Endothelial cell of umbilical vein (primary cell): ENCODE measurements around the gene FOXO6. TPM values are rescaled to one million over a fixed set of nuclear protein-coding genes. Genes with fewer than 3 reads are reported as not detected.

Experiments
- BruUV-seq: library from RNA; stranded (reverse); fragments of 400-500 nt; replicated peaks from 2 replicates; lab custom pipeline; 2021; lab: Mats Ljungman, UMichigan
- CTCF ChIA-PET: fragments of 300-600, 350-600 bp; sonication (Branson Sonifier 250); formaldehyde crosslinking; loops from one replicate; lab custom pipeline; 2021; ENCODE audit warnings: antibody characterized with exemption, inconsistent platforms; lab: Charles Lee
- POLR2A ChIA-PET: fragments of 300-600, 350-600 bp; sonication (Branson Sonifier 250); formaldehyde crosslinking; loops from one replicate; lab custom pipeline; 2021; ENCODE audit warnings: antibody characterized with exemption, inconsistent platforms; lab: Charles Lee
- DNase-seq: peaks from one replicate; pipeline ENCODE4 v3.0.0-alpha.2; 2011; ENCODE audit warnings: low read depth, low spot score
- FAIRE-seq: peaks from 2 replicates; lab custom pipeline; 2011; peaks lifted over from hg19 to GRCh38; lab: Jason Lieb, UNC
- H2AFZ ChIP-seq: 2 replicates; pipeline ENCODE4 v1.6.0; 2012; ENCODE audit warnings: low read depth, low read length, control low read depth, inconsistent platforms
- H3K27ac ChIP-seq: 2 replicates; pipeline ENCODE4 v1.5.1; 2011; ENCODE audit warnings: low read depth, mild to moderate bottlenecking, control low read depth, low read length, moderate library complexity; ENCODE audit not compliant: insufficient read depth
- H3K27me3 ChIP-seq, 2 experiments: 2 replicates each; pipeline versions ENCODE4 v1.6.0 to v1.6.1; 2011; ENCODE audit warnings: low read length in 2 of 2, mixed read lengths in 1 of 2; ENCODE audit not compliant: control insufficient read depth in 2 of 2, insufficient read depth in 2 of 2
- H3K36me3 ChIP-seq, 2 experiments: 2 replicates in 1 of 2; 3 replicates in 1 of 2; pipeline ENCODE4 v1.5.1; 2011; ENCODE audit warnings: low read length in 2 of 2, mild to moderate bottlenecking in 1 of 2, moderate library complexity in 1 of 2; ENCODE audit not compliant: control insufficient read depth in 2 of 2, insufficient read depth in 2 of 2; ENCODE audit errors: extremely low read depth in 1 of 2
- H3K4me1 ChIP-seq: 3 replicates; pipeline ENCODE4 v1.5.1; 2011; ENCODE audit warnings: mild to moderate bottlenecking, low read length; ENCODE audit not compliant: control insufficient read depth, insufficient read depth; ENCODE audit errors: extremely low read depth
- H3K4me2 ChIP-seq: 2 replicates; pipeline ENCODE4 v1.6.1; 2011; ENCODE audit warnings: low read length, control low read depth, mixed read lengths; ENCODE audit not compliant: insufficient read depth
- H3K4me3 ChIP-seq, 3 experiments: fragments of 200-600 bp in 1 of 3; sonication (generic), shearing (Covaris generic) in 1 of 3; replicated peaks in 1 of 3; 2 replicates each; pipeline ENCODE4 v1.5.1; 2011 to 2016; ENCODE audit warnings: control low read depth in 3 of 3, low read length in 3 of 3, mild to moderate bottlenecking in 2 of 3, inconsistent platforms in 1 of 3, low read depth in 1 of 3, moderate library complexity in 1 of 3; ENCODE audit not compliant: insufficient read depth in 1 of 3
- H3K79me2 ChIP-seq: 2 replicates; pipeline ENCODE4 v1.6.0; 2012; ENCODE audit warnings: low read length, inconsistent platforms; ENCODE audit not compliant: control insufficient read depth, insufficient read depth
- H3K9ac ChIP-seq: replicated peaks from 2 replicates; pipeline ENCODE3; 2011; ENCODE audit warnings: low read length, control low read depth; ENCODE audit not compliant: insufficient read depth; ENCODE audit errors: extremely low read depth
- H3K9me1 ChIP-seq: replicated peaks from 3 replicates; pipeline ENCODE4 v1.6.0; 2011; ENCODE audit warnings: mild to moderate bottlenecking, low read length; ENCODE audit not compliant: control insufficient read depth, insufficient read depth; ENCODE audit errors: extremely low read depth
- H3K9me3 ChIP-seq: replicated peaks from 2 replicates; pipeline ENCODE4 v1.5.1; 2012; ENCODE audit warnings: low read length, inconsistent platforms; ENCODE audit not compliant: control insufficient read depth, insufficient read depth
- H4K20me1 ChIP-seq: replicated peaks from 2 replicates; pipeline ENCODE3; 2011; ENCODE audit warnings: mild to moderate bottlenecking, low read length; ENCODE audit not compliant: control insufficient read depth, insufficient read depth; ENCODE audit errors: extremely low read depth
- EZH2 ChIP-seq: IDR thresholded peaks from 2 replicates; pipeline ENCODE4 v1.6.1; 2012; ENCODE audit warnings: borderline replicate concordance, low read depth, mild to moderate bottlenecking, moderate library complexity, low read length, inconsistent platforms; ENCODE audit not compliant: severe bottlenecking
- FOS ChIP-seq: IDR thresholded peaks from 2 replicates; pipeline ENCODE4 v1.6.1; 2011; ENCODE audit warnings: mild to moderate bottlenecking, low read length, moderate library complexity, borderline replicate concordance; ENCODE audit not compliant: insufficient read depth
- GATA2 ChIP-seq: IDR thresholded peaks from 2 replicates; pipeline ENCODE4 v1.7.0; 2011; ENCODE audit warnings: low read depth, mild to moderate bottlenecking, moderate library complexity, mixed read lengths, low read length; ENCODE audit not compliant: insufficient read length, insufficient read depth
- JUN ChIP-seq: IDR thresholded peaks from 2 replicates; pipeline ENCODE4 v1.6.1; 2011; ENCODE audit warnings: borderline replicate concordance, low read depth; ENCODE audit not compliant: insufficient read length, insufficient read depth
- MYC ChIP-seq: IDR thresholded peaks from one replicate; pipeline ENCODE4 v1.6.1; 2011; ENCODE audit warnings: mild to moderate bottlenecking, low read depth, low read length
- POLR2A ChIP-seq: IDR thresholded peaks from 2 replicates; pipeline ENCODE4 v1.6.1; 2012; ENCODE audit warnings: low read depth, mild to moderate bottlenecking, control low read depth, low read length
- POLR2AphosphoS5 ChIP-seq: IDR thresholded peaks from 2 replicates; pipeline ENCODE4 v1.6.1; 2012; ENCODE audit warnings: low read depth, mild to moderate bottlenecking, control low read depth, low read length, moderate library complexity; ENCODE audit not compliant: insufficient read depth
- dilution Hi-C: fragments of 300-500 bp; cut with MboI; formaldehyde crosslinking; loops from one replicate; pipeline ENCODE4 v1.15.0; 2019; ENCODE audit warnings: low sequenced_read_pairs; ENCODE audit not compliant: extremely low pct_ligation_motif_present
- intact Hi-C: fragments of 100-400 bp; cut with micrococcal nuclease; formaldehyde crosslinking; loops from one replicate; pipeline ENCODE4 v1.10.0; 2022
- polyA plus RNA-seq, 4 experiments: library from polyadenylated mRNA; depleted of rRNA in 3 of 4; stranded (reverse) in 3 of 4; unstranded in 1 of 4; fragments of >200 nt; gene quantifications; 2 replicates each; pipeline versions ENCODE4 v1.2.1 to v1.2.3, GENCODE V29; 2011 to 2012; ENCODE audit warnings: missing spikeins in 1 of 4
- total RNA-seq: library from RNA; stranded (reverse); gene quantifications from 2 replicates; pipeline ENCODE4 v1.2.3, GENCODE V29; 2021
- TF ChIP-seq, protein P1 (sequence below): IDR thresholded peaks from 2 replicates; pipeline ENCODE4 v1.6.1; 2011; ENCODE audit not compliant: insufficient read depth, insufficient read length
- TF ChIP-seq, protein P2 (sequence below), 2 donors: IDR thresholded peaks; 1 replicate in 1 of 2; 2 replicates in 1 of 2; pipeline ENCODE4 v1.5.1; 2011; ENCODE audit warnings: low read length in 2 of 2, mild to moderate bottlenecking in 2 of 2, moderate library complexity in 2 of 2, control low read depth in 1 of 2, inconsistent platforms in 1 of 2, low read depth in 1 of 2; ENCODE audit not compliant: insufficient read depth in 1 of 2; ENCODE audit errors: extremely low read depth in 1 of 2

FOXO6 gene
- total and polyA plus RNA-seq, 2 donors (not counting 3 experiments of a cell fraction or from before 2014, with no cell fraction given), result 0.04 to 0.38 TPM

DNA sequence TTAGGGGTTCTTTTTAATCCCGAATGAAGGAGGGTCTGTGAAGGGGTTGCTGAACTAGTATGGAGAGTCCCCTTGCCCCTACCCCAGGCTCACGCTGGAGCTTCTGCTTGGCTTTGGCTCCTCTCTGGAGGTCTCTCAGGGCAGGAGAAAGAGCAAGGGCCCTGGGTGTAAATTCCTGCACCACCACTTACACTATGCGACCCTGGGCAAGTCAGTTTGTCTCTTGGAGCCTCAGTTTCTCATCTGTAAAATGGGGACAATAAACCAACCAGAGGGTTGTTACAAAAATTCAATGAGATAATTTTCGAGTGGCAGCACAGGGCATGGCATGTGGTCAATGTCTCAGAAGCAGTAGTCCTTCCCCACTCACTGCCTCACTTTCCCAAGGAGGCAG lies 11.4 kb downstream of the FOXO6 start:
- dilution Hi-C loops, result no loop called here
- Histone ChIP-seq H4K20me1 (no peaks in the 10 kb centered on the region), H3K9me1 (no peaks in the 10 kb centered on the region), H3K9me3 (no peaks in the 10 kb centered on the region), H2AFZ (no peak overlapping the region), H3K27ac (no peak overlapping the region), H3K79me2 (no peaks in the 10 kb centered on the region), H3K4me2 (no peak overlapping the region), H3K4me1 (no peaks in the 10 kb centered on the region), H3K27me3 (peaks cover 6 to 9% of the 10 kb centered on the region in 2 experiments), H3K9ac (no peak overlapping the region), H3K36me3 (no peaks in the 10 kb centered on the region), H3K4me3 (no peak overlapping the region)
- FAIRE-seq, result no peak
- ChIA-PET CTCF (interaction anchor here (0.8 kb wide), 1 partner anchor 31 kb away, joined by 3 read pairs; no protein-coding TSS in a partner anchor), POLR2A (no interaction called here)
- DNase-seq, result no peak
- no TSS peak for BruUV-seq
- intact Hi-C loops, result no loop called here
- TF ChIP-seq GATA2 (no peak), POLR2A (no peak), MYC (no peak), FOS (no peak), POLR2AphosphoS5 (no peak), JUN (no peak), EZH2 (no peak)
- TF ChIP-seq, protein P1, sequence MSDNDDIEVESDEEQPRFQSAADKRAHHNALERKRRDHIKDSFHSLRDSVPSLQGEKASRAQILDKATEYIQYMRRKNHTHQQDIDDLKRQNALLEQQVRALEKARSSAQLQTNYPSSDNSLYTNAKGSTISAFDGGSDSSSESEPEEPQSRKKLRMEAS, result no peak
- TF ChIP-seq, protein P2, sequence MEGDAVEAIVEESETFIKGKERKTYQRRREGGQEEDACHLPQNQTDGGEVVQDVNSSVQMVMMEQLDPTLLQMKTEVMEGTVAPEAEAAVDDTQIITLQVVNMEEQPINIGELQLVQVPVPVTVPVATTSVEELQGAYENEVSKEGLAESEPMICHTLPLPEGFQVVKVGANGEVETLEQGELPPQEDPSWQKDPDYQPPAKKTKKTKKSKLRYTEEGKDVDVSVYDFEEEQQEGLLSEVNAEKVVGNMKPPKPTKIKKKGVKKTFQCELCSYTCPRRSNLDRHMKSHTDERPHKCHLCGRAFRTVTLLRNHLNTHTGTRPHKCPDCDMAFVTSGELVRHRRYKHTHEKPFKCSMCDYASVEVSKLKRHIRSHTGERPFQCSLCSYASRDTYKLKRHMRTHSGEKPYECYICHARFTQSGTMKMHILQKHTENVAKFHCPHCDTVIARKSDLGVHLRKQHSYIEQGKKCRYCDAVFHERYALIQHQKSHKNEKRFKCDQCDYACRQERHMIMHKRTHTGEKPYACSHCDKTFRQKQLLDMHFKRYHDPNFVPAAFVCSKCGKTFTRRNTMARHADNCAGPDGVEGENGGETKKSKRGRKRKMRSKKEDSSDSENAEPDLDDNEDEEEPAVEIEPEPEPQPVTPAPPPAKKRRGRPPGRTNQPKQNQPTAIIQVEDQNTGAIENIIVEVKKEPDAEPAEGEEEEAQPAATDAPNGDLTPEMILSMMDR (IDR thresholded peaks at IDR 0.05; ENCODE audit: extremely low read depth in 1 of 2, insufficient read depth in 1 of 2, low read depth in 1 of 2, low read length in 2 of 2), result no peak
